Measurements from ENCODE around the gene FHAD1.
"Not testable (repeated sequence)": the region's sequence is repeated elsewhere in the genome, so short reads cannot be mapped to it uniquely, and the experiment has no call there.

The FHAD1 gene

DNA sequence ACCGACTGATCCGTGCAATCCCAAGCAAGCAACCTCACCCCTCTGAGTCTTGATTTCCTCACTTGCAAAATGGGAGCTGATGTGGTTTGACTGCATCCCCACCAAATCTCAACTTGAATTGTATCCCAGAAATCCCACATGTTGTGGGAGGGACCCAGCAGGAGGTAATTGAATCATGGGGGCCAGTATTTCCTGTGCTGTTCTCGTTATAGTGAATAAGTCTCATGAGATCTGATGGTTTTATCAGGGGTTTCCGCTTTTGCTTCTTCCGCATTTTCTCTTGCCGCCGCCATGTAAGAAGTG lies 58.4 kb downstream of the FHAD1 start:
- no peak for DNase-seq (ENCODE audit: low spot score)

DNA sequence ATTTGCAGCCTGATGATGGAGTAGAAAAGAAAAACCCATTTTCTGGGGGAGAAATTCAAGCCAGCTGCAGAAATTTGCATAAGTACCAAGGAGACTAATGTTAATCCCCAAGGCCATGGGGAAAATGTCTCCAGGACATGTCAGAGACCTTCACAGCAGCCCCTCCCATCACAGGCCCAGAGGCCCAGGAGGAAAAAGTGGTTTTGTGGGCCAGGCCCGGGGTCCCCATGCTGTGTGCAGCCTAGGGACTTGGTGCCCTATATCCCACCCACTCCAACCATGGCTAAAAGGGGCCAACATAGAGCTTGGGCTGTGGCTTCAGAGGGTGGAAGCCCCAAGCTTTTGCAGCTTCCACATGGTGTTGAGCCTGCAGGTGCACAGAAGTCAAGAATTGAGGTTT lies 59.3 kb downstream of the FHAD1 start:
- DNase-seq (ENCODE audit: low spot score) = not testable (repeated sequence)

GRCh38 chr1:15308135-15308534 lies 61.1 kb downstream of the FHAD1 start:
- DNase-seq (ENCODE audit: low spot score) = no peak

DNA sequence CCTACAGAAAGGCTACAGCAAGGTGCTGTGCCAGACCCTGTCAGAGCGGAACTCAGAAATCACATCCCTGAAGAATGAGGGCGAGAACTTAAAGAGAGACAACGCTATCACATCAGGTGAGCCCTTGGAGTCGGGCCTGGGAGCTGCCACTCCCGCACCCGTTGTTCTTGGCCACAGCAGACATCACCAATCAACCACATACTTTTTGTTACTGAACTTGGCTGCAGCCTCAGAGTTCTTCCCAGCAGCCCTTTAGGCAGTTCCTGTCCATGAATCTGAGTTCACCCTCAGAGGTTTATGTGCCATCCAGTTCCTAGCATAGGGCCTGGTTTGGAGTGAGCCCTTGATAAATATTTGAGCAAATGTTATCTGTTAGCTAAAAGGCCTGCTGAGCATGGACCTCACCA lies 61.6 kb downstream of the FHAD1 start:
- no peak for DNase-seq (ENCODE audit: low spot score)

- DNase-seq (ENCODE audit: low spot score) = no peak
These were observed 62.7 kb downstream of the FHAD1 start for GRCh38 chr1:15309687-15310086.

GRCh38 chr1:15310544-15310943 lies 63.5 kb downstream of the FHAD1 start:
- no peak for DNase-seq (ENCODE audit: low spot score)

DNA sequence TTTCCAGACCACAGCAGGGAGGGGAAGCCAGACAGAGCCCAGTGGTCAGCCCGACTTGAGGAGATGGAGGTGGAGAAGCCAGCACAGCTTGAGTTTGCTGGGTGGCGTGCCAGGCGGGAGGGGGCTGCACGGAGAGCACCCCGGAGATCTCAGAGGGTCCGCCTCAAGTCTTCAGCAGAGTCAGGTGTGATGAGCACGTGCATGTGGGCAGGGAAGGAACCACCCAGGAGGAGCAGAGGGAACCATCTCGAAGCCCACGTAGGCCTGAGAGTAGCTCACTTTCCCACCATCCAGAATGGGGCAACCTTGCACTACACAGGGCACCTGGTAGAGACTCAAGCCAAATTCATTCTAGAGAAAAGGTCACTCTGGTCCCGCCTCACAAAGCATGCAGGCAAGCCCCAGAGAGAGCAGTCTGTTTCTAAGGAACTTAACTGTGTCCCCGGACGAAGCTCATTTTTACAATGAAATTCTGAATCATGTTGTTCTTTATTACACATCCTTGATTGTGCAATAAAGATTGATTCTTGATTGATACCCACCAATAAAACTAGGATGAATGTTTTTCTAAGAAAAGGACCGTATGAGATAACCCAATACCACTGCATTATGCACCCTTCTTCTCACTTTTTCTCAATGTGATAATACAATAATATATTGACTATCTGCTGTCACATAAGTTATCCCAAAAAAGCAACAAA lies 64.2 kb downstream of the FHAD1 start:
- no peak for DNase-seq (ENCODE audit: low spot score)

DNA sequence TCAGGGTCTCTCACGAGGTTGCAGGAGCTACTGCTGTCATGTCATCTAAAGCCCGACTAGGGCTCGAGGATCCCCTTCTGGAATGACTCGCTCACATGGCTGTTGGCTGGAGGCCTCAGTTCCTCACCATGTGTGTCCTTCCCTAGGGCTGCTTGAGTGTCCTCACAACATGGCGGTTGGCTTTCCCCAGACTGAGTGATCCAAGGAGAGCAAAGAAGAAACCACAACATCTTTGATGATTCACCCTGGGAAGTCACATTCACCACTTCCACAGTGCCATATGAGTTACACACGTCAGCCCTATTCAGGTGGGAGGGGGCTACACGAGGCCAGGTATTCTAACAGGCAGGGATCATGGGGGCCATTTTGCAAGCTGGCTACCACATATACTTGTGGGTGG lies 64.9 kb downstream of the FHAD1 start:
- no peak for DNase-seq (ENCODE audit: low spot score)

DNA sequence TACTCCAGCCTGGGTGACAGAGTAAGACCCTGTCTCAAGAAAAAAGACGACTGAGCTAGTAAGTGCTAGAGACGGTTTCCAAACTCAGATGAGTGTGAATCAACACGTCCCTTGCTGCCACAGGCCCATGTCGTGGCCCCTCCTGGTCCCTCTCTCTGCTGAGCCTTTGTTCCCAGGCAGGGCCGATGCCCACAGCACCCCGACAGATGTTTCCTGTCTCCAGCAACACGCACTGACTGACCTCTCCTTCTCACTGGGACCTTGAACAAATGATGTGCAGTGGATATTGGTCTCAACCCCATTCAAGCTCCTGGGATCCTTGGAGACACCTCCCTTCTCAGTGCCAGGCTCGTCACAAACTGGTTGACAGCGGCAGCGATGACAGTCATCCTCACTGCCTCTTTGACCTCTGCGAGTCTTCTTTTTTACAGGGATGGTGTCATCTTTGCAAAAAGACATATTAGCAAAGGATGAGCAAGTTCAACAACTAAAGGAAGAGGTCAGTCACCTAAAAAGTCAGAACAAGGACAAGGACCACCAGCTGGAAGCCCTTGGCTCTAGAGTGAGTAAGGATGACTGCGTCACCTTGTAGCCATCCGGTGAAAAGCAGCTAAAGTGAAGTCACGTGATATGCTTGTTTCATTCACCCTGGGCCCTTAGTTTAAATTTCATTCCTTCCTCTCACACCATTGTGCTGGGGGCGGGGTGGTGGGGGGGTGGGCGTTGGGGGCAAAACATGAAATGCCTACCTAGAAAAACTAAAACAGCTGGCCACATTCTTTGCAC lies 65.8 kb downstream of the FHAD1 start:
- no peak for DNase-seq (ENCODE audit: low spot score)

- DNase-seq (ENCODE audit: low spot score) = no peak
These were observed 67.6 kb downstream of the FHAD1 start for GRCh38 chr1:15314328-15315281.

DNA sequence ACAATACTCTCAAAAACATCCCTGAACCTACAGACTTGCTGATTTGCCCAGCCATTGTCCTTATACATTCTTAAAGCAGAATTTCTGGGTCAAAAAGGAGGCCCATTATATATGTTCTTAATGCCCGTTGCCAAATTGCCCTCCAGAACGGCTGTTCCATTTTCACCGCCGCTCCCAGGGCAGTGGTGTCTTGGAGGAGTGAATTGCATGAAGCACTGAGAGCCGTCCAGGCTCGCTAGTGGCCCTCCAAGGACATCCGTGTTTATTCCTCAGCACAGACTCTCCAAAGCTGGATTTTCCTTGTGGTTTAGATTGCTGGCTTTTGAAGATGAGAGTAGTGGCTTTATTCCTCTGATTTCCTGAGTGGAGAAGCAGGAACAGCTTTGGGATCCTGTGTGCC lies 68.8 kb downstream of the FHAD1 start:
- DNase-seq (ENCODE audit: low spot score) = no peak

GRCh38 chr1:15316510-15316909 lies 69.5 kb downstream of the FHAD1 start:
- no peak for DNase-seq (ENCODE audit: low spot score)

DNA sequence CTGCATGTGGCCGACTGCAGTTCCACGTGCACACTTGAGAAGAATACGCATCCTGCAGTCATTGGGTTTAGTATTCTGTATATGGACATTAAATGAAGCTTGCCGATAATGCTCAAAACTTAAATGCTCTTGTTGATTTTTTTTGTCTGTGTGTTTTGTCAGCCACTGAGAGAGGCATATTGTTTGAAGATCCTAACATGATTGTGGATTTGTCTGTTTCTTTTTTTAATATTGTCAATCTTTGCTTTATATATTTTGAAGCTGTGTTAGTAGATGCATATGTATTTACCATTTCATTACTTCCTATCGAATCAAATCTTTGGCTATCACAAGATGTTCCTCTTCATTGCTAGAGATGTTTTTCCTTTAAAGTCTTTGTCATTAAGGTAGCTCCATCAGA lies 73.2 kb downstream of the FHAD1 start:
- DNase-seq (ENCODE audit: low spot score) = no peak

DNA sequence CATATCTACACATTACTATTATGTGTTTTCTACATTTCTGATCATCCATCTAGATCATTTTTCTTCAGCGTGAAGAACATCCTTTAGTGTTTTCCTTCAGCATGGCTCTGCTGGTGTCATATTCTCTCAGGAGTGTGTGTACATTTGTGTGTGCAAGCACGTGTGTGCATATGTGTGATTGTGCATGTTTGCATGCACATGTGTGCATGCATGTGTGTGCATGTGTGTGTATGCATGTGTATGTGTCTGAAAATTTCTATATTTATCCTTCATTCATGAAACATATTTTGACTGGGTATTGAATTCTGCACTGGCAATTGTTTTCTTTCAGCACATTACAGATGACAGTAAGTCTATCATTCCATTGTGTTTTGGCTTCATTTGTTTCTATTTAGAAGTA lies 74.6 kb downstream of the FHAD1 start:
- DNase-seq (ENCODE audit: low spot score) = no peak

- DNase-seq (ENCODE audit: low spot score) = no peak
These were observed 75.8 kb downstream of the FHAD1 start for GRCh38 chr1:15322648-15323350.

DNA sequence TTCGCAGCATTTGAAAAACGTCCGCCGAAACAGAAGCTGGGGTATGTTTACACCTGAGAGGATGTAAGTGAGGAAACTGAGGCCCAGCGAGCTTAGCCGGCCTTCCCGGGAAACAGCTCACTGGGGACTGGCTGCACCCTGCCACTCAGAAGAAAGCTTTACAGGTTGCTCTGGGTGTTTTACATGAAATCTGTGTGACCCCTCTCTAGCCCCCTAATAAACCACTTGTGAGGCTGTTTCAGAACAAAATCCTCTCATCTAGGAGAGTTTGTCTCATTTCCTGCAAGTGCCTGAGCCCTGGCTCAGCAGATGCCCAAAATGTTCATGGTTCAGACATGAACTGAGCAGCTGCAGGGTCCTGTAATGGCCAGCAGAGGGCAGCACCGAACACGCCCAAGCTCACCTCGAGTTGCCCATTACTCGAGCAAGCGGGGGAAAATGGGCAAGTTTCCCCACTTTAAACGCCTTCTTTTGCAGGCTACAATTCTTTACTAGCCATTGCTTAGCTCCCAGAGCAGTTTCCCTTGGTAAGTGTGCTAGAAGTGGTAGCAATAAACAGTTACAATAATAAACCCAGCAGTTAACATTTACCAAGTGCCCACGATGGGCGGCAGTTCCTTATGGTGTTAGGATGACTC lies 76.4 kb downstream of the FHAD1 start:
- peak; percentile 81 for DNase-seq (ENCODE audit: low spot score)

- peak; percentile 41 for DNase-seq (ENCODE audit: low spot score)
These were observed 77.2 kb downstream of the FHAD1 start for GRCh38 chr1:15323989-15324868.

DNA sequence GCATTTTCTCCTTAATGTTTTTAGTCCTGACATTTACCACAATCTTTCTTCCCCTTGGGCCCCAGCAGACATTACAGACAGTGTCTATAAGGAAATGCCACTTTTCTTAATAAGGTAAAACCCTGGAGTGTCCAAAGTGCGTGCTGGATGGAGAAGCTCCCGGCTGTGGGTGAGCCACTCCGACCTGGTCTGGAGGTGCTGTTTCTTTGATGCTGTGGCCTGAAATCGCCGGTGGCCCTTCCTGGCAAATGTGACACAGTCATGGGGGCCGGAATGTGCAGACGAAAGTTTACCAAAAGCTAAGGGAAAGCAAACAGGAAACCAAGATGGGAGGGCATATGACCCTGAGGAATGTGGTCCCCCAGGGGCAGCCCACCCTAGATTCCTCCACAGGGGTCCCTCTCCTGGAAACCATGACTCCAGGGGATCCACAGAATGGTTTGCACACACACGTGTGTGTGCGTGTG lies 77.9 kb downstream of the FHAD1 start:
- DNase-seq (ENCODE audit: low spot score) = no peak

DNA sequence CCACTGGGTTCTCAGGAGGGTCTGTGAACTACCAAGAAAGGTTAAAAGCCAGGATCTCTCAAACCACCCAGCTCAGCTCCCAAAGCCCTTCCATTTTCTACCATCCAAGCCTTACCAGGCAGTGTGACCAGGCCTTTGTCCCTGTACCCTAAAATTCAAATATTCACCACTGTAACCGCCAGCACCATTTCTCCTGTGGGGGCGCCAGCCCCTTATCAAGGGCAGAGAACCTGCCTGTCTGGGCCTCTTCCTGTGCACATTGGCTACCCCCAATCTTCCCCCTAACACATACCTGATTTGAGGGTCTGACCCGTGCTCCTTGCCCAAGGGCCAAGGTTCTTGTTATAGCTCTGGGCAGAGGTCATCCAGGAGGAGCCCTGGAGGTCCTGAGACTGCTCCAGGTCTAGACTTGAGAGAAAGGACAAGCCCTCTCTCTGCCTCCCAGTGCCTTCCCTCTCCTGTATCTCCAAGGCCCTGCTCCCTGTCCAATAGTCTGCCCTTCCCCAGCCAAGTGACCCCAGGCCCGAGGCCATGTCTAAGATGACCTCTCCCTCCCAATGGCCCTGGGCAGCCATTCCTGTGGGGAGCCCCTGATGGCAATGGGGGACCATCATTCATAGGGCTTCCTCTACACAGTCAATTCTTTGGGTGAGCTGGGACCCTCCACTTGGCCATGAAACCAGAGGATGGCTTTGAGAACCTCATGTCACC lies 78.5 kb downstream of the FHAD1 start:
- DNase-seq (ENCODE audit: low spot score) = no peak
